ENCODE results near the gene HSCB.
A peak's percentile ranks its signal among the peaks of the same experiment; 100 is the strongest.
"Not testable (repeated sequence)": the region's sequence is repeated elsewhere in the genome, so short reads cannot be mapped to it uniquely, and the experiment has no call there.

Gene HSCB

GRCh38 chr22:28791841-28792490, 50.1 kb downstream of the HSCB start:
- DNase-seq (ENCODE audit: low spot score) = no peak

DNA sequence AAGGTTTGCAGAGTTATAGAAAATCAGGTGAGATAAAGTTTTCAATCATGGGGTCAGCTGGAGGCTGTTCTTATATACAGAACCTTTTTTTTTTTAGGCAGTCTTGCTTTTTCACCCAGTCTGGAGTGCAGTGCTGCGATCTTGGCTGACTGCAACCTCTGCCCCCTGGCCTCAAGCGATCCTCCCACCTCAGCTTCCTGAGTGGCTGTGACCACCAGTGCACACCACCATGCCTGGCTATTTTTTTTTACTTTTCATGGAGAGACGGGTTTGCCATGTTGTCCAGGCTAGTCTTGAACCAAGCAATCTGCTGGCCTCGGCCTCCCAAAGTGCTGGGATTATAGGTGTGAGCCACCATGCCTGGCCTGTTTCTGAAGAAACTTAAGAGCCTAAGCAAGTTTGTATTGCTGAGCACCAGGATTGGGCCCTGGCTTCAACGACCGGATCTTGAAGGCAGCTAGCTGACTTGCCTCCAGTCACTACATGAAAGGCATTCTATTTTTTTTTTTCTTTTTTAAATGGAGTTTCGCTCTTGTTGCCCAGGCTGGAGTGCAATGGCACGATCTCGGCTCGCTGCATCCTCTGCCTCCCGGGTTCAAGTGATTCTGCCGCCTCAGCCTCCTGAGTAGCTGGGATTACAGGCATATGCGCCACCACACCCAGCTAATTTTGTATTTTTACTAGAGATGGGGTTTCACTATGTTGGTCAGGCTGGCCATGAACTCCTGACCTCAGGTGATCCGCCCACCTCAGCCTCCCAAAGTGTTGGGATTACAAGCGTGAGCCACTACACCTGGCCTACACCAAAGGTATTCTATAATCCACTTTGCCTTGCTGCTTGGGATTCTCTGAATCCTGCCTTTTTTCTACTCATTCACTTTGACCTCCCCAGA, 50.9 kb downstream of the HSCB start:
- no peak for DNase-seq (ENCODE audit: low spot score)

GRCh38 chr22:28793976-28794584, 52.2 kb downstream of the HSCB start:
- DNase-seq (ENCODE audit: low spot score) = no peak

DNA sequence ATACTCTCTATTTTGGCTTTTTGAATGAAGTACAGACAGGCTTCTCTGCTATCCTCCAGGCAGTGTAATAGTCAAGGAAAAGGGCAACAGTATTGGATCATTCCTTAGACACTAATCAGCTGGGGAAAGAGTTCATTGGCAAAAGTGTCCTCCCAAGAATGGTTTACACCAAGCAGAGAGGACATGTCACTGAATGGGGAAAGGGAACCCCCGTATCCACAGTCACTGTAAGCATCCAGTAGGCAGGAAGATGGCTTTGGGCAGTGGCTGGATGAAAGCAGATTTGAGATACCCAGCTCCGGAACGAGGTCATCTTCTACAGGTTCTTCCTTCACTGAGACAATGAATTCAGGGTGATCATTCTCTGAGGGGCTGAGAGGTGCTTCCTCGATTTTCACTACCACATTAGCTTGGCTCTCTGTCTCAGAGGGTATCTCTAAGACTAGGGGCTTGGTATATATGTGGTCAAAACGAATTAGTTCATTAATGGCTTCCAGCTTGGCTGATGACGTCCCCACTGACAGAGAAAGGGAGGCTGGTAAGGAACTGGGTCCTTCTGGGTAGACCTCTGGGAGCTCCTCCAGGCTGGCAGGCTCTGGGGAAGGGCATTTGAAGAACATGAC, 53.3 kb downstream of the HSCB start:
- DNase-seq (ENCODE audit: low spot score) = no peak

DNA sequence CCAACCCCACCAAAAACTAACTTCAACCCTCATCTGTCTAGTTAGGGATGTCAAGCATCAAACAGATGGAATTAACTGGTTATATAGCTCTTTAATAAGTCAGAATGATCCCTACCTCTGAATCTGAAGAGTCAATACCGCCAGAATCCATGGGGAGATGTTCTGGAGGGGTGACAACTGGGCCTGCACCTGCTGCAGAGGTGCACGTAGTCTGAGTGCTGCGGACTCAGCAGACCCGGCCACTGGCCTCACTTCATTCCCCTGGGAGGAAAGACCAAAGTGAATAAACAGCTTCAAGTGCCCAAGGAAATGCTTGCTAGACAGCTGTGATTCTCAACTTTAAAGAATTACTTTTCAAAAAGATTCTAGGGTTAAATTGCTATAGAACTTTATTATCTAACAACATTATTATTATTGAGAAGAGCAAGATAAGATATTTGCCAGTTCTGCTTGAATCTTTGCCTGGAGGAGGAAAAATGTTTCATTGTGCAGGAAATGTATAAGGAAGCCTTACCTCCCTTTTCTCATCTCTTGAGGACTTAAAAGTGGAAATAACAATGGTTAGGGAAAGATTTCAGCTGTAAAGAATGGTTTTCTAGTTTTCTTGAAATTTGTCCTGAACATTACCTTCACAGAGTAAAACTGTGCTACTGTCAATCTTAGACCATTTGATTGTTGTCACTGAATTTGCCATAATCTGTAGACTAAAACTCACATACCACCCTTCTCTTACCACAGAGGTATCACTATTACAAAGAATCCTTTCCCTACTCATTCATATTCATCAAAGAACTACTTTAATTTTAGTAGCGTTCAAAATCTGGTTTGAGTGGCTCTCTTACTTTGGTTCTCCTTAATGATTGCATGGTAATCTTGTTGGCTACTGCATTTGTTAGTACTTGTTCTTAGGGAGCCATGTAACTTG, 54.4 kb downstream of the HSCB start:
- no peak for DNase-seq (ENCODE audit: low spot score)

DNA sequence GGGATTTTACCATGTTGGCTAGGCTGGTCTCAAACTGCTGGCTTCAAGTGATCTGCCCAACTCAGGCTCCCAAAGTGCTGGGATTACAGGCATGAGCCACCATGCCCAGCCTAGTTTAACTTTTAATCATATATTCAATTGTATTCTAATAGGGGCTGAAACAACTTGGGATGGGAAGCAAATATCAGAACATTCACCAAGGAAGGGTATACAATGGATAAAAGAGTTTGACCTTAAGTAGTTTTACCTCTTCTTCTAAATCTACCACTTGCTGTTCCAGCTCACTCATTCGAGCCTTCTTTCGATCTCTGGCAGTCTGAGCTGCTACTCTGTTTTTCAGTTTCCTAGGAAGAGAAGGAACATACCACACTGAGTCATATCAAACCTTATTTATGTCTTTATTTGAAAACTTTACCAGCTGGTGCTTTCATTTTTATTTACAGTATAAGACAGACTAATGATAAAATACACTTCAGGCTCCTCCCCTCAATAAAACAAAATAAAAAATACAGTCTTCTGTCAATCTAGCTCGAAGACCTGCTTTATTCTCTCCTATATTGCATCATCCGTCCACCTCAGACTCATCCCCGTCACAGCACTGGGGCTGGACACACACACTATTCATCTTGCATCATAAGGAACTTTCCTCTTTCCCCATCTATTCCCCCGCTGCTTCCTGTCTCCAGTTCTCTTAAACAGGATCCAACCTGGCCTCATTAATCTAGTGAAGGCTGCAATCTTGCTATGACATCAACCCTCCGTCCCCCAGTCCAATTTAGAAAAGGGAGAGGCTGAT, 57.2 kb downstream of the HSCB start:
- DNase-seq (ENCODE audit: low spot score) = peak; percentile 86

DNA sequence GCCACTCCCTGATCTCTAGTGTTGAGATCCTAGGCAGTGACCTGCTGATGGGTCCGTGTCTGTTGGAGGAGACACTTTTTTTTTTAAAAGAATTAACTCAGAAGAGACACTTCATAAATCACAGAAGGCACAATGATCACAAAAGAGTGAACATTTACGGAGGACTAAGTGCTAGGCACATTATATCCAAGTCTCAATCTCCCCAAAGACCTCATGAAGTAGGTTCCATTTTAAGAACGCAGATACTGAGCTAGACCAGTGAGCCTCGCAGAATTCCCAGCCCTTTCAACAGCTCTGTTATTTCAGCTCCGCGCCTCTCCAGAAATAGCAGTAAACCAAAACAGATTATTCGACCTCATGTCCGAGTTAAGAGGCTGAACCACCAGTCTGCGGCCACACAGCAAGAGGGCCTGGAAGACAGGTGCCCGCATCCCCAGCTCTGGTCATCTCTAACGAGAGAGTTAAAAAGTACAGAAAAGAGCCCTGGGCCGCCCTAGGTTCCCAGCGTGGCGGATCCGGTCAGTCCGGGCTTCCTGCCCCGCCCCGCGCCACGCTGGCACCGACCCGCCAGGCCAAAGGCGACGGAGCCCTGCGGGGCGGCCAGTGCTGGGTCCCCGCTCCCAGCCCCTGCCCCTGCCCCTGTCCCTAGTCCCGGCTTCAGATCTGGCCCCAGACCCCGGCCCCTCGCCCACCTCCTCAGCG, 57.9 kb downstream of the HSCB start:
- DNase-seq (ENCODE audit: low spot score) = peak; percentile 86

- DNase-seq (ENCODE audit: low spot score) = peak; percentile 99
These were observed 58.6 kb downstream of the HSCB start, which contains the start of gene XBP1 for GRCh38 chr22:28800308-28801041. Gene XBP1, minus strand, starts transcription at chr22:28800569.

DNA sequence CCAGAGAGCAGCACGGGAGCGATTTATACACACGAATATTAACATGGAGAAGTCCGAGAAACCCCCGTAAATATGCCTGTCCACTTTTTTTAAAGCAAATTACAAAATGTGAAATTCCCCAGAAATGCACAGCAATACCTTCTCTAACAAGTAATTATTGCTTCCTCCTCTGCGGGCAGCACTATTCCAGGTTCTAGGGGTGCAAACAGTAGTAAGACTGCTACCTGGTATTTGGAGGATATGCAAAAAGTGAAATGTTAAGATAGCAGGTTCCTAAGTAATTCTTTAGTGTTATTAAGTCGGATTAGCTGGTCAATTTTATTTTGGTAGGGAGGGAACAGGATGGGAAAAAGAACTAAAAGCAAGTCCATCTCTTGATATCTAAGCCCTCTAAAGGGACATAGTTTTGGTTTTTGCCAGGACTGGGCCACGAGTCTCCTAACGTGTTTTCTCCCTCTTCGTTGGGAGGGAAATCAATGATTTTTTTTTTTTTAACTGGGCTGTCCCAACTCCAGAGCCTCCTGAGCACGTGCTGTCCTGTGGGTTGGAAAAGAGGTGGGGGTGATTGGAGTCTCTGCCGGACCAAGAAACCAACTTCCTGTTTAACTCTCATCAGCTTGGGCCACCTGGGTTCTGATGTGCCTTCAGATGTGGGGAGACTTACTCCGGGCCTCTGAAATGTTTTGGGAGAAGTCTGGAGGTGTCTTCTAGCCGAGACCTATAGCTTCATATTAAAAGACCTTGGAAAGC, 60.2 kb downstream of the HSCB start:
- peak; percentile 35 for DNase-seq (ENCODE audit: low spot score)

- no peak for DNase-seq (ENCODE audit: low spot score)
These were observed 60.8 kb downstream of the HSCB start for GRCh38 chr22:28802595-28803123.

DNA sequence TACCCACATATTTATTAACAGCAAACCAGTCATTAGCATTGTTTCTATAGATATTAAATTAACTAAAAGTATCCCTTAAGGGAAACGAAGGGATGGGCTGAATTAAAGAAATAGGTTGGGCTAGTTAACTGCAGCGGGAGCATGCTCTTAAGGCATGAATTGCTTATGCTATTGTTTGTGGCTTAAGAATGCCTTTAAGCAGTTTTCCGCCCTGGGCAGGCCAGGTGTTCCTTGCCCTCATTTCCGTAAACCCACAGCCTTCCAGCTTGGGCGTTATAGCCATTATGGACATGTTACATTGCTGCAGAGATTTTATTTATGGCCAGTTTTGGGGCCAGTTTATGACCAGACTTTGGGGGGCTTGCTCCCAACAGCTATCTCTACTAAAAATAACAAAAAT, 63.6 kb downstream of the HSCB start:
- not testable (repeated sequence) for DNase-seq (ENCODE audit: low spot score)
